A673 (cell line): Measurements from ENCODE around the gene ZNF594. TPM values are rescaled to one million over a fixed set of nuclear protein-coding genes. Genes with fewer than 3 reads are reported as not detected.

Experiments used
- BruUV-seq: library from RNA; stranded (reverse); fragments of 400-500 nt; replicated peaks from 2 replicates; lab custom pipeline; 2021; lab: Mats Ljungman, UMichigan
- CTCF ChIA-PET: fragments of 300-600 bp; sonication (Branson Sonifier 250); formaldehyde crosslinking; loops from one replicate; lab custom pipeline; 2022; ENCODE audit warnings: antibody characterized with exemption; lab: Charles Lee
- POLR2A ChIA-PET: fragments of 300-600 bp; sonication (Branson Sonifier 250); formaldehyde crosslinking; loops from one replicate; lab custom pipeline; 2022; ENCODE audit warnings: antibody characterized with exemption; ENCODE audit not compliant: low non-redundant PET; lab: Charles Lee
- DNase-seq: peaks from one replicate; pipeline ENCODE4 v3.0.0-alpha.2; 2015; ENCODE audit warnings: low spot score
- H3K27ac ChIP-seq: fragments of 200-600 bp; sonication (generic); 2 replicates; pipeline ENCODE4 v1.5.1; 2016; ENCODE audit warnings: mixed run types, low read depth, mild to moderate bottlenecking, mixed read lengths, antibody characterized with exemption, low read length; ENCODE audit not compliant: poor library complexity, severe bottlenecking
- H3K27me3 ChIP-seq: fragments of 200-600 bp; sonication (generic); replicated peaks from 2 replicates; pipeline ENCODE4 v1.6.1; 2017; ENCODE audit warnings: mixed run types, low read depth, mild to moderate bottlenecking, mixed read lengths, antibody characterized with exemption, low read length; ENCODE audit not compliant: insufficient read depth, poor library complexity
- H3K36me3 ChIP-seq: fragments of 200-600 bp; sonication (generic); 2 replicates; pipeline ENCODE4 v1.6.1; 2016; ENCODE audit warnings: mixed run types, mild to moderate bottlenecking, mixed read lengths, antibody characterized with exemption, low read length; ENCODE audit not compliant: insufficient read depth, poor library complexity, severe bottlenecking
- H3K4me1 ChIP-seq: fragments of 200-600 bp; sonication (generic); 2 replicates; pipeline ENCODE4 v1.6.1; 2017; ENCODE audit warnings: mixed run types, mild to moderate bottlenecking, mixed read lengths, antibody characterized with exemption, low read length; ENCODE audit not compliant: insufficient read depth, poor library complexity, severe bottlenecking
- H3K4me3 ChIP-seq: fragments of 200-600 bp; sonication (generic); 2 replicates; pipeline ENCODE4 v1.5.1; 2016; ENCODE audit warnings: low read depth, mixed run types, mild to moderate bottlenecking, mixed read lengths, low read length; ENCODE audit not compliant: poor library complexity, severe bottlenecking
- H3K9me3 ChIP-seq: fragments of 200-600 bp; sonication (generic); 2 replicates; pipeline ENCODE4 v1.6.1; 2016; ENCODE audit warnings: mixed run types, low read depth, mild to moderate bottlenecking, mixed read lengths, antibody characterized with exemption, low read length; ENCODE audit not compliant: poor library complexity, severe bottlenecking
- CTCF ChIP-seq: fragments of 300-800, 200-600 bp; sonication (generic); conservative IDR thresholded peaks from 2 replicates; pipeline ENCODE4 v1.5.1; 2017; ENCODE audit warnings: low read depth, mild to moderate bottlenecking, antibody characterized with exemption, low read length, moderate library complexity, mixed read lengths
- EZH2 ChIP-seq: fragments of 200-600 bp; sonication (generic); IDR thresholded peaks from 2 replicates; pipeline ENCODE4 v1.6.1; 2017; ENCODE audit warnings: borderline replicate concordance, low read depth, mild to moderate bottlenecking, mixed read lengths, antibody characterized with exemption, low read length; ENCODE audit not compliant: poor library complexity, severe bottlenecking
- intact Hi-C: fragments of 100-400 bp; cut with micrococcal nuclease; formaldehyde crosslinking; loops from one replicate; pipeline ENCODE4 v1.10.0; 2022; ENCODE audit not compliant: unreplicated experiment
- total RNA-seq: library from RNA; stranded (reverse); gene quantifications from 2 replicates; pipeline ENCODE4 v1.2.3, GENCODE V29; 2021

The ZNF594 gene
- total RNA-seq, 1 experiment from 2014 or later: 20.7 TPM

- Histone ChIP-seq H3K4me3 (no peak overlapping the region), H3K4me1 (no peaks in the 10 kb centered on the region), H3K27me3 (no peaks in the 10 kb centered on the region), H3K27ac (no peak overlapping the region), H3K36me3 (no peaks in the 10 kb centered on the region), H3K9me3 (no peaks in the 10 kb centered on the region)
- POLR2A ChIA-PET: no interaction called here
- CTCF ChIA-PET: no interaction called here
- no TSS peak for BruUV-seq
- no peak for DNase-seq
- no peak for TF ChIP-seq EZH2
- TF ChIP-seq CTCF: no peak
- intact Hi-C loops: no loop called here
Observed at GRCh38 chr17:5210614-5211252, 19.1 kb upstream of the ZNF594 start.

GRCh38 chr17:5210091-5210490 is 18.4 kb upstream of the ZNF594 start:
- no peaks in the 10 kb centered on the region for H3K4me1 ChIP-seq
- H3K27me3 ChIP-seq: no peaks in the 10 kb centered on the region
- H3K4me3 ChIP-seq: no peak overlapping the region
- no peak for DNase-seq
- no TSS peak for BruUV-seq
- intact Hi-C loops: no loop called here
- POLR2A ChIA-PET: no interaction called here
- no peaks in the 10 kb centered on the region for H3K36me3 ChIP-seq
- TF ChIP-seq CTCF (no peak), EZH2 (no peak)
- no peaks in the 10 kb centered on the region for H3K9me3 ChIP-seq
- no peak overlapping the region for H3K27ac ChIP-seq
- CTCF ChIA-PET: no interaction called here

GRCh38 chr17:5209396-5209795 is 17.7 kb upstream of the ZNF594 start:
- ChIA-PET POLR2A (no interaction called here), CTCF (no interaction called here)
- Histone ChIP-seq H3K4me3 (no peak overlapping the region), H3K36me3 (no peaks in the 10 kb centered on the region), H3K27ac (no peak overlapping the region), H3K4me1 (no peaks in the 10 kb centered on the region), H3K27me3 (no peaks in the 10 kb centered on the region), H3K9me3 (no peaks in the 10 kb centered on the region)
- intact Hi-C loops: no loop called here
- no peak for TF ChIP-seq EZH2
- TF ChIP-seq CTCF: no peak
- DNase-seq: no peak
- no TSS peak for BruUV-seq
